ENCODE data around the gene CALML5. TPM values are rescaled to one million over a fixed set of nuclear protein-coding genes. Genes with fewer than 3 reads are reported as not detected.

The CALML5 gene
- total and polyA plus RNA-seq, 9 of the 15 experiments (the other 6 are each of a cell fraction or from before 2014, with no cell fraction given): not detected

DNA sequence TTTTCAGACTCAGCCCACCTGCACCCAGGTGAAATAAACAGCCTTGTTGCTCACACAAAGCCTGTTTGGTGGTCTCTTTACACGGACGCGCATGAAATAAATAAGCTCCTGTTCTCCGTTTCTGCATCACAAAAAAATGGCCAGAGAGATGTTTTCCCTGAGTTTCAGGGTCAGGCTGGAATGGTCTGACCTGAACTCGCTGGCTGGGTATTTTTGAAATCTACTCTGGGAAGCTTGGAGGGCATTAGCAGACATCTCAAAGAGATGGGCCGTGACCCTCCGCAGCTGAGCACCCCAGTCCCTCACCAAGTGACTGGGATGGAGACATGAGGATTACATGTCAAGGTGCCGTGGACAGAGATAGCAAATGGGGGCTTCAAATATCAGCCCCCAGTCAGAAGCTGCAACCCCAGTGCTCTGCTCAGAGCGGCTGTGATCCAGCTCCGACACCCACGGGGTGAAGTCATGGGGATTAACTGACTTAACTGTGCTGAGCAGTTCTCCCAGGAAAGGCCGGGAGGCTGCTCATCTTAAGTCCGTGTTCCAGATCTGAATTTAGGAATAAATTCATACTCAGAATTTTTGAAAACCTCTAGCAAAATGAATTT is 22.3 kb downstream of the CALML5 start (continued):
- TF ChIP-seq, protein P1, sequence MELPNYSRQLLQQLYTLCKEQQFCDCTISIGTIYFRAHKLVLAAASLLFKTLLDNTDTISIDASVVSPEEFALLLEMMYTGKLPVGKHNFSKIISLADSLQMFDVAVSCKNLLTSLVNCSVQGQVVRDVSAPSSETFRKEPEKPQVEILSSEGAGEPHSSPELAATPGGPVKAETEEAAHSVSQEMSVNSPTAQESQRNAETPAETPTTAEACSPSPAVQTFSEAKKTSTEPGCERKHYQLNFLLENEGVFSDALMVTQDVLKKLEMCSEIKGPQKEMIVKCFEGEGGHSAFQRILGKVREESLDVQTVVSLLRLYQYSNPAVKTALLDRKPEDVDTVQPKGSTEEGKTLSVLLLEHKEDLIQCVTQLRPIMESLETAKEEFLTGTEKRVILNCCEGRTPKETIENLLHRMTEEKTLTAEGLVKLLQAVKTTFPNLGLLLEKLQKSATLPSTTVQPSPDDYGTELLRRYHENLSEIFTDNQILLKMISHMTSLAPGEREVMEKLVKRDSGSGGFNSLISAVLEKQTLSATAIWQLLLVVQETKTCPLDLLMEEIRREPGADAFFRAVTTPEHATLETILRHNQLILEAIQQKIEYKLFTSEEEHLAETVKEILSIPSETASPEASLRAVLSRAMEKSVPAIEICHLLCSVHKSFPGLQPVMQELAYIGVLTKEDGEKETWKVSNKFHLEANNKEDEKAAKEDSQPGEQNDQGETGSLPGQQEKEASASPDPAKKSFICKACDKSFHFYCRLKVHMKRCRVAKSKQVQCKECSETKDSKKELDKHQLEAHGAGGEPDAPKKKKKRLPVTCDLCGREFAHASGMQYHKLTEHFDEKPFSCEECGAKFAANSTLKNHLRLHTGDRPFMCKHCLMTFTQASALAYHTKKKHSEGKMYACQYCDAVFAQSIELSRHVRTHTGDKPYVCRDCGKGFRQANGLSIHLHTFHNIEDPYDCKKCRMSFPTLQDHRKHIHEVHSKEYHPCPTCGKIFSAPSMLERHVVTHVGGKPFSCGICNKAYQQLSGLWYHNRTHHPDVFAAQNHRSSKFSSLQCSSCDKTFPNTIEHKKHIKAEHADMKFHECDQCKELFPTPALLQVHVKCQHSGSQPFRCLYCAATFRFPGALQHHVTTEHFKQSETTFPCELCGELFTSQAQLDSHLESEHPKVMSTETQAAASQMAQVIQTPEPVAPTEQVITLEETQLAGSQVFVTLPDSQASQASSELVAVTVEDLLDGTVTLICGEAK (IDR thresholded peaks at IDR 0.05): peak; percentile 1; the same call in 1 of the 2 replicates
- TF ChIP-seq, protein P1 (CRISPR knock-in tag; IDR thresholded peaks at IDR 0.05): no peak
- TF ChIP-seq TCF3 (CRISPR knock-in tag; IDR thresholded peaks at IDR 0.05) (peak; percentile 6; the same call in 1 of the 2 replicates), SAP30 (IDR thresholded peaks at IDR 0.05; ENCODE audit: borderline replicate concordance, insufficient read depth, low read depth, low read length, poor library complexity, severe bottlenecking) (peak; percentile 12), SNRNP70 (optimal IDR thresholded peaks at IDR 0.05; ENCODE audit: low read depth, low read length) (no peak), ZNF583 (CRISPR knock-in tag; IDR thresholded peaks at IDR 0.05) (no peak), GTF2A2 (tag; IDR thresholded peaks at IDR 0.05) (0 out of 2 replicates have a peak, but pooled peaks have one; percentile 16), DMBX1 (CRISPR knock-in tag; IDR thresholded peaks at IDR 0.05; ENCODE audit: borderline replicate concordance) (peak; percentile 35; the same call in 1 of the 2 replicates), GABPB1 (CRISPR knock-in tag; IDR thresholded peaks at IDR 0.05) (no peak), ZBTB7A (IDR thresholded peaks at IDR 0.05; ENCODE audit: borderline replicate concordance, control insufficient read depth, low read depth, low read length) (peak; percentile 43; the same call in 1 of the 2 replicates)
- TF ChIP-seq, protein P2, sequence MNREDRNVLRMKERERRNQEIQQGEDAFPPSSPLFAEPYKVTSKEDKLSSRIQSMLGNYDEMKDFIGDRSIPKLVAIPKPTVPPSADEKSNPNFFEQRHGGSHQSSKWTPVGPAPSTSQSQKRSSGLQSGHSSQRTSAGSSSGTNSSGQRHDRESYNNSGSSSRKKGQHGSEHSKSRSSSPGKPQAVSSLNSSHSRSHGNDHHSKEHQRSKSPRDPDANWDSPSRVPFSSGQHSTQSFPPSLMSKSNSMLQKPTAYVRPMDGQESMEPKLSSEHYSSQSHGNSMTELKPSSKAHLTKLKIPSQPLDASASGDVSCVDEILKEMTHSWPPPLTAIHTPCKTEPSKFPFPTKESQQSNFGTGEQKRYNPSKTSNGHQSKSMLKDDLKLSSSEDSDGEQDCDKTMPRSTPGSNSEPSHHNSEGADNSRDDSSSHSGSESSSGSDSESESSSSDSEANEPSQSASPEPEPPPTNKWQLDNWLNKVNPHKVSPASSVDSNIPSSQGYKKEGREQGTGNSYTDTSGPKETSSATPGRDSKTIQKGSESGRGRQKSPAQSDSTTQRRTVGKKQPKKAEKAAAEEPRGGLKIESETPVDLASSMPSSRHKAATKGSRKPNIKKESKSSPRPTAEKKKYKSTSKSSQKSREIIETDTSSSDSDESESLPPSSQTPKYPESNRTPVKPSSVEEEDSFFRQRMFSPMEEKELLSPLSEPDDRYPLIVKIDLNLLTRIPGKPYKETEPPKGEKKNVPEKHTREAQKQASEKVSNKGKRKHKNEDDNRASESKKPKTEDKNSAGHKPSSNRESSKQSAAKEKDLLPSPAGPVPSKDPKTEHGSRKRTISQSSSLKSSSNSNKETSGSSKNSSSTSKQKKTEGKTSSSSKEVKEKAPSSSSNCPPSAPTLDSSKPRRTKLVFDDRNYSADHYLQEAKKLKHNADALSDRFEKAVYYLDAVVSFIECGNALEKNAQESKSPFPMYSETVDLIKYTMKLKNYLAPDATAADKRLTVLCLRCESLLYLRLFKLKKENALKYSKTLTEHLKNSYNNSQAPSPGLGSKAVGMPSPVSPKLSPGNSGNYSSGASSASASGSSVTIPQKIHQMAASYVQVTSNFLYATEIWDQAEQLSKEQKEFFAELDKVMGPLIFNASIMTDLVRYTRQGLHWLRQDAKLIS (CRISPR knock-in tag; IDR thresholded peaks at IDR 0.05): peak; percentile 8; the same call in 1 of the 2 replicates
- TF ChIP-seq, protein P3, sequence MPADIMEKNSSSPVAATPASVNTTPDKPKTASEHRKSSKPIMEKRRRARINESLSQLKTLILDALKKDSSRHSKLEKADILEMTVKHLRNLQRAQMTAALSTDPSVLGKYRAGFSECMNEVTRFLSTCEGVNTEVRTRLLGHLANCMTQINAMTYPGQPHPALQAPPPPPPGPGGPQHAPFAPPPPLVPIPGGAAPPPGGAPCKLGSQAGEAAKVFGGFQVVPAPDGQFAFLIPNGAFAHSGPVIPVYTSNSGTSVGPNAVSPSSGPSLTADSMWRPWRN (IDR thresholded peaks at IDR 0.05; ENCODE audit: low read depth): no peak
